ENCODE measurements around the gene LRRC37A. TPM values are rescaled to one million over a fixed set of nuclear protein-coding genes. Genes with fewer than 3 reads are reported as not detected.

The LRRC37A gene
- total and polyA plus RNA-seq, 2 experiments from 2014 or later = 2.6 to 4.2 TPM

- H3K36me3 ChIP-seq (ENCODE audit: insufficient read depth) = 0 out of 2 replicates have a peak, but pooled peaks cover 3% of the 10 kb centered on the region
- H2AFZ ChIP-seq = no peak overlapping the region
- no peak for DNase-seq (ENCODE audit: low spot score)
- H3K27me3 Mint-ChIP-seq (ENCODE audit: insufficient read depth, low read depth, poor library complexity) = peaks cover 6% of the 10 kb centered on the region
- peaks cover 19% of the 10 kb centered on the region for H4K20me1 ChIP-seq (replicated peaks; ENCODE audit: insufficient read depth)
- no peaks in the 10 kb centered on the region; the same call in 2 of the 3 replicates for H3K9me3 Mint-ChIP-seq
- H3K4me1 ChIP-seq (ENCODE audit: insufficient read depth) = no peaks in the 10 kb centered on the region; the same call in 1 of the 2 replicates
- H3K4me3 ChIP-seq = no peak overlapping the region
- no peaks in the 10 kb centered on the region for H3K36me3 Mint-ChIP-seq (ENCODE audit: low read depth)
- TF ChIP-seq JUNB (IDR thresholded peaks at IDR 0.05; ENCODE audit: unreplicated experiment) (no peak), CTCF (conservative IDR thresholded peaks at IDR 0.05; ENCODE audit: low read depth in 2 of 2) (no peak), EZH2 (IDR thresholded peaks at IDR 0.05; ENCODE audit: low read depth, unreplicated experiment) (no peak), ZNF114 (CRISPR knock-in tag; IDR thresholded peaks at IDR 0.05) (no peak), NANOG (IDR thresholded peaks at IDR 0.05; ENCODE audit: borderline replicate concordance) (no peak), POLR2AphosphoS5 (IDR thresholded peaks at IDR 0.05; ENCODE audit: low read depth) (no peak), ZNF331 (CRISPR knock-in tag; IDR thresholded peaks at IDR 0.05; ENCODE audit: low read depth) (no peak), REST (IDR thresholded peaks at IDR 0.05; ENCODE audit: unreplicated experiment) (no peak), CREB1 (CRISPR knock-in tag; IDR thresholded peaks at IDR 0.05; ENCODE audit: low read depth) (no peak), ETS1 (IDR thresholded peaks at IDR 0.05) (no peak), EZH2phosphoT487 (IDR thresholded peaks at IDR 0.05; ENCODE audit: unreplicated experiment) (no peak)
- H3K27ac Mint-ChIP-seq = no peak overlapping the region
- H3K27ac ChIP-seq (ENCODE audit: low read depth) = no peak overlapping the region
- H3K4me3 Mint-ChIP-seq = no peak overlapping the region
- H3K27me3 ChIP-seq (ENCODE audit: insufficient read depth) = peaks cover 18% of the 10 kb centered on the region
- no peak overlapping the region for H3K4me2 ChIP-seq
- peaks cover 5% of the 10 kb centered on the region for H3F3A ChIP-seq (replicated peaks; ENCODE audit: low read depth)
- no peaks in the 10 kb centered on the region for H3K9me2 ChIP-seq (ENCODE audit: insufficient read depth)
- no peak for ATAC-seq
- H3K4me1 Mint-ChIP-seq = no peaks in the 10 kb centered on the region
- H3K79me2 ChIP-seq (replicated peaks; ENCODE audit: insufficient read depth) = peaks cover 18% of the 10 kb centered on the region
Measured at GRCh38 chr17:46273541-46274236, 21.2 kb upstream of the LRRC37A start.

Measured in GM23338 (cell line).